NCI-H774 (cell line): ENCODE data around the gene DNAJB7.
"Not testable (repeated sequence)": the region's sequence is repeated elsewhere in the genome, so short reads cannot be mapped to it uniquely, and the experiment has no call there.

Source experiments
- DNase-seq: peaks from one replicate; lab custom pipeline; 2025; lab: John Stamatoyannopoulos, UW

Gene DNAJB7

DNA sequence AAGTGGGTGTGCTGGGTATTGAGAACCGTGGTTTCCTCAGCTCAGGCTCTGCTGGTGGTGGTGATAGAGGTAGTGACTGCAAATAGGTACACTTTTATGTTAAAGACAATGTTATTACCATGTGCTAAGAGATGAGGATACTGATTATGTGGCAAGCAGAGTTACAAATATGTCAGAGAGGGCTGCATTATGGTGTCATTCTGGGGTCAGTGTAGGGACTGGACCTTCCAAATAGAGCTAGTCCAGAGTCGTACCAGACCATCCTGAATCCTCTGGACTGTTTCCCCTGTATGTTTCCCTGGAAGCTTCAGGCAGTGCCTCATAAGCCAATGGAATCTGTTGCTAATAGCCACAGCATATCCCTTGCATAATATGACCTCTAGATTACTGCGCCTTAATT is at the start of gene DNAJB7:
Gene DNAJB7, minus strand, starts transcription at position 101 of the 400 bp plus-strand sequence. CDS start 119 bp downstream, outside the sequence.
- no peak for DNase-seq

DNA sequence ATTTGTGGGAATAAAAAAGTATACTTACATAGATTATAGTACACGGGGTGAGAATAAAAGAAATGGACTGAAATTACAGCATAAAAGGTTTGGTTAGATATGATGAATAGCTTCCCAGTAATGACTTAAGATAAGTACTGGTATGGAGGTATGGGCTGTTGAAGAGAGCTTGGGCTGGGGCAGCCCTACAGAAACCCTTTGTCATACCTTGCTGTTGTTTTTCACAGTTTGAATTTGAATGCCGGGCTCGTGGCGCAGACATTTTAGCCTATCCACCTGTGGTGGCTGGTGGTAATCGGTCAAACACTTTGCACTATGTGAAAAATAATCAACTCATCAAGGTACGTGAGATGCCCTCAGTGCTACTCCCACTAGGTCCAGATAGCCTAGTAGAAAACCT is 47.0 kb upstream of the DNAJB7 start:
- DNase-seq = no peak

DNA sequence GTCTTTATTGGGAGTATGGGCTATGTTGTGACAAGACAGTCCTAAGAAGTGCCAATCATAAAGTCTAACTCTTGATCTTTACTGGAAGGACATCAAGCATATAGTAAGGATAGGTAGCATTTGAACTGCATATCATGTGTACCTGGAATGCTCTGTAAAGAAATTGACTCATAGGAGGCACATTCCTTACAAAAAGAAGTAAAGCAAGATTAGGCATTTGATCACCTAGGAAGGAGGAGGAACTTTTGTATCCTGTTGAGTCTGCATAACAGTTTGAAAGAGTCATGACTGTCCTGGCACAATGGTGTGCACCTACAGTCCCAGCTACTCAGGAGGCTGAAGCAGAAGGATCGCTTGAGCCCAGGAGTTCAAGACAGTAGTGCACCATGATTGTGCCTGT is 42.2 kb upstream of the DNAJB7 start:
- DNase-seq = no peak

DNA sequence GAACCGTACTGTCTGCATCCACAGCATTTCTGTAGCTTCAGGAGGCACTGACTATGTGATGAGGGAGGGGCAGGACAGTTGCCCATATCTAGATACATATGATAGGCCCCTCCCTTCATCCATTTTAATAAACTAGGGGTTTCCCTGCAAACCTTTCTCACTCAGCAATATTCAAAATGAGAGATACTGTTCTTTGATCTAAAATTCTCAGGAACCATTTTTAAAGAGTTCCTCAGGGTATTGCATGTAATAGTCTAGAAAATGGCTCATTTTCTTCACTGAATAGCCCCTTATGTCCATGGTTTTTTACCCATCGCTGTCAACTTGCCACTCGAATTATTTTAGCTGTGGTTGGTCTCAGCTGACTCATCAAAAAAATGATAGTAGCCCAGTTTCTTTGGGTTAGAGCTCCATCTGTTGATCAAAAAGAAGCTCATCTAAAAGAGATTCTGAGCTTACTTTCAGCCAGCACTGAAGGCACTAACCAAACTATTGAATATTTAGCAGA is 37.0 kb upstream of the DNAJB7 start:
- DNase-seq = peak; percentile 10

DNA sequence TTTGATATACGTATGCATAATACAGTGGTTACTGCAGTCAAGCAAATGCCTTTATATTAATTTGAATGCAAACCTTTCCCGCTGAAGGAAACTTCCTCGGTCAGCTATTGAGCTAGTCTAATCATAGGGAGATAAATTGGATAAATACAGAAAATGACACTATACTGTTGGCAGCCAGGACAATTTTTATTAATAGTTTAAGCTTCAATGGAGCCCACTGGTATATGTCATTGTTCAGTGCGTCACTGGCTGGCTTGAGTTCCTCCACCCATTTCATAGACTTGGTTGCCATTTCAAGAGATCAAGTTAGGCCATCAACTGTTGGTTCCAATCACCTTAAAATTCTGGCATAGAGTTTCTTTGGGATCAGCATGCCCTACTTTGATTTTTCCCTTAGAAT is 32.5 kb upstream of the DNAJB7 start:
- DNase-seq = no peak

DNA sequence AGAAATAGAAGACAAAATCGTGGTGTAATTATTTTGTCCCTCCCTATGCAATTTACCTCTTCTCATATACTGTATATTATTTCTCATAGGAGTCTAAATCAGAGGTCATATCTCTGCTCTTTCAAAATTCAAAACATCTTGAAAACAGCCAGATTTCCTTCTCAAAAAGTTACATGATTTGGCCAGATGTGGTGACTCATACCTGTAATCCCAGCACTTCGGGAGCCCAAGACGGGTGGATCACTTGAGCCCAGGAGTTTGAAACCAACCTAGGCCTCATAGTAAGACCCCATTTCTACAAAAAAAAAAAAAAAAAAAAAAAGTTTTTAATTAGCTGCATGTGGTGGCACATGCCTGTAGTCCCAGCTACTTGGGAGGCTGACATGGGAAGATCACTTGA is 29.0 kb upstream of the DNAJB7 start:
- no peak for DNase-seq

DNA sequence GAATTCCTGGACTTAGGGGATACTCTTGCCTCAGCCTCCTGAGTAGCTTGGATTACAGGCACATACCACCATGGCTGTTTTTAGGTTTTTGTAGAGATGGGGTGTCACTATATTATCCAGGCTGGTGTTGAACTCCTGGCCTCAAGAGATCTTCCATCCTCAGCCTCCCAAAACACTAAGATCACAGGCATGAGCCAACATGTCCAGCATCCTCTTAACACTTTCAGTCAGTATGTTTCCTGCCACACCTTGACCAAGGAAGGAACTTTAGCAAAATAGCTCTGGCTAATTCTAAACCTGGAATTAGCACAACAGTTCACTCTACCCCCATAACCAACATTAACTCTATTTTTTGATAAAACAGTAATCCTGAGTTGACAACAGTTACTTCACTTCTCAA is 27.2 kb upstream of the DNAJB7 start:
- DNase-seq = no peak

DNA sequence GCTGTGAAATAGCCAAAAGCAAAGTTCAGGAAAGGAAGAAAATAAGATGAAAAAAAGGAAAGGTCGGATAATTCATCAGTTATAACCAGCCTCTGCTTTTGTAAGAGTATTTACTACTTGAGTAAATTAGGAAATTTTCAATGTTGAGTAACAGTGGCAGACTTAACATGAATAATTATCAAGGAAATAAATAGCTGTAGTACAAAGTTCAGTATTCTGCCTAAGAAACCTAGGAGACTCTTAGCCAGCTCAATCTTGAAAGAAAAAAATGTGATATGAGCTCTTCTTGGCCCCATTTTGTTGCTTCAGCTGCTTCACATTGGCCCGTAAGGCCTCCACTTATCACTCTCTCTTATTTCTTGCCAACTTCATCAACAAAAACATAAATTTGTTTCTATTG is 17.0 kb upstream of the DNAJB7 start:
- no peak for DNase-seq

DNA sequence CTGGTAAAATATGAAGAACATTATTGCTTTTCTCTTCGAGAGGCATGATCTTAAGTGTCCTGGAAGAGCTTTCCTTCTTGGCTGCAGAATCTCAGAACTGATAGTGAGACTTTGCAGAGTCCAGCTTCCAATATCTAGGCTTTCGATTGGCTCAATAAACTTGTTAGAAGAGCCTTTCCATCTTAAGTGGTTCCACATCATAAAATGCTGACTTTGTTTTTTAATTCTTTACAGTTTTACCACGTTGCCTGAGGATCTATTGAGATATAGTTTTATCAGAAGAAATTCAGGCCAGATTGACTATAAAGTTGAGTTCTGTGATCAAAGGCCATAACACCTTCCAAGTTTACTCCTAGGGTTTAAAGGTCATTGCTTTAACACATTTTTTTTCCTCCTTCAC is 15.6 kb upstream of the DNAJB7 start:
- DNase-seq = no peak

DNA sequence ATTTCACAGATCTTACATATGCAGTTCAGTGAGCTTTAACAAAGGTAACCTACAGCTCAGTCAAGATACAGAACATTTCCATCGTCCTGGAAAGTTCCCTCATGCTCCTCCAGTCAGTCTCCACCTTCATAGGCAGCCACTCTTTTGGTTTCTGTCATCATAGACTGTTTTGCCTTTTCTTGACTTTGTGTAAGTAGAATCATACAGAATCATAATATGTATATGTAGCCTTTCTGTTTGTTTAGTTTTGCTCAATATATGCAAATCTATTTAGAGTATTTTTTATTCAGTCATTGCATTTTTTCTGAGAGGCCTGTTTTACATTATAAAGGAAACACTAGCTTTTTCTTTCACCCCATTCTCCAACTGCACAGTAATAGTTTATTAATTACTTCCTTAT is 15.0 kb upstream of the DNAJB7 start:
- DNase-seq = no peak

DNA sequence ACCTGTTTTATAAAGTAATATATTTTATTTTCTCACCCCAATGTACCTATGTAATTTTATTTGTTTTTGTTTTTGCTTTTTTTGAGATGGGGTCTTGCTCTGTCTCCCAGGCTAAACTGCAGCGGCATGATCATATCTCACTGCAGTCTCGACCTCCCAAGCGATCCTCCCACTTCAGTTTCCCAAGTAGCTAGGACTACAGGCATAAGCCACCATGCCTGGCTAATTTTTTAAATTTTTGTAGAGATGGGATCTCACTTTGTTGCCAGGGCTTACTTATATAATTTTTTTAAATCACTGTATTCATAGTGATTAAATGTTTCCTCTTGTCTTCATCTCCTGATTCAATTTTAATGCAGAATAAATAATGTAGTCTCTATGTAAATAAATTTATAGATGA is 13.2 kb upstream of the DNAJB7 start:
- no peak for DNase-seq

DNA sequence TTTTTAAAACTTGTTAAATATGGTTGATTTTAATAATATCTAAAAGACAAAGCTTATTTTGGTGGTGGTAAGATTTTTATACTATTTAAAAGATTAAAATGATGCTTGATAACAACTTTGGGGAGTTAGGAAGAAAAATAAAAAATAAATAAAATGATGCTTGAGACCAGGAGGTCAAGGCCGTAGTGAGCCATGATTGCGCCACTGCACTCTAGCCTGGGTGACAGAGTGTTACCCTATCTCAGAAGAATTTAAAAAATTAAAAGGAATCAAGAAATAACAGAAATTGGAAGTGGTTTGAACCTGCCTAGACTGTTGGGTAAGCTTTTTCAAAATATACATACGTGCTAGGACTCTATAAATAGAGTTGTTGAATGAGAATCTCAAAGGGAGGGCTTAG is 12.1 kb upstream of the DNAJB7 start:
- DNase-seq = no peak

DNA sequence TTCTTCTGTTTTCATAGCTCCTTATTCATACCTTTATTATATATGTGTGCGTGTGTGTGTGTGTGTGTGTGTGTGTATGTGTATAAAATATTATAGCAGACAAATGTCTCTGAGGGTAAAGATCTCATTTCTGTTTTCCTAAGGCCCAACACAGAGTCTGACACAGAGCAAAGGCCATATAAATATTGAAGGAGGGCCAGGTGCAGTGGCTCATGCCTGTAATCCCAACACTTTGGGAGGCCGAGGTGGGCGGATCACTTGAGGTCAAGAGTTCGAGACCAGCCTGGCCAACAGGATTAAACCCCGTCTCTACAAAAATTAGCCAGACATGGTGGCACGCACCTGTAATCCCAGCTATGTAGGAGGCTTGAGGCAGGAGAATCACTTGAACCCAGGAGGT is 6.5 kb upstream of the DNAJB7 start:
- DNase-seq = not testable (repeated sequence)

DNA sequence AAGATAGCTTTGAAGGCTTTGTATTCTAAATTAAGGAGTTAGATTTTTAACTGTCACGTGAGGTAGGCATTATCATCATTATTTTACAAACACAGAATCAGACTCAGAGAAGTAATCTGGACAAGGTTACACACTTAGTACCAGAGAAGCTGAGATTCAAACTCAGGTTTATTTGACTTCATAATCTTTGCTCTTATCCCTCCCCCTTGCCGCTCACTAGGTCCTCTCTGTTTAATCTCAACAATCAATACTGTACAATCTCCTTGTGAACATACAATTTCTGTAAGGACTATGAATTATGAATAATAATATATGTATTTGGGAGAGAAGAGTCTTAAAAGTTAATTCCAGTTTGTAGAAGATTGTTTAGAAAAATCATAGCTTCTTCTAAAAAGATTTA is 5.2 kb upstream of the DNAJB7 start:
- no peak for DNase-seq

DNA sequence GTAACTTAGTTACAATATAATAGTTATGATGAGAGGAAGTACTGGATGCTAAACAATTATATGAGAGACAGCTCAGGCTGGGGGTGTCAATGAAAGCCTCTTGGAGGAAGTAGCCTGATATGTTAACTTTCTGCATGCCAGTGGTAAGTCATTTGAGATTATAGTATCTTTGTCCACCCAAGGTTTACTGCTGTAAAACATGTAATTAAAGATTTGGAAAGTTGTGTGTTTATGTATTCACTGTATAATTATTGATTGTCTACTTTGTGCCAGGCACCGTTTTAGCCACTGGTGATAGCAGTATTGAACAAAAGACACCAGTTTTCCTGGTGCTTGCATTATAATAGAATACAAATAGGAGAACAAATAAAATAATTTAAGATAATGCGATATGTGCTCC is 624 bp upstream of the DNAJB7 start:
- no peak for DNase-seq

DNA sequence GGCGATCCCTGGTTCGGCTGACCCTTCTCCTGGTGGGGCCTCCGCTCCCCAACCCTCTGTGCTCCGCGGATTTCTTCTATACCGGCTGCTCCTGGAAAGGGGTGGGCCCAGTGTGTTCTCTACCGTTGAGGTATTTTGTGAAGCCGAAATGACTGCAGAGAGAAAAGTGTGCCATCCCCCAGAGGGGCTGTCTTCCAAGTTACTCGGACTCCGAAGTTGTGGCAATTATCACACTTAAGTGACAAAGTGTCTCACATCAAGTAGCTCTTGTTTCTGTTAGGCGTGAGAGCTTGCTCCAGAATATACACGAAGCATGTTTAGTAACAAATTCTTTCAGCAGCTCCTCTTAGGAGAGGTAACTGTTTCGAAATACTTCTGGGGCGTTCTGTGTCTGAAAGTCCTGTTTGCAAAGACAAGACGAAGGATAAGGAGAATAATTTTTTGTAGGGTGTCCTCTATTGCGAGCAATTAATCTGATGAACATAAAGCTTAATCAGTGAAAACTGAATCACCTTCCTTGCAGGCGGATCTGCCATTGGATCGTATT is 4.5 kb downstream of the DNAJB7 start:
- DNase-seq = no peak

DNA sequence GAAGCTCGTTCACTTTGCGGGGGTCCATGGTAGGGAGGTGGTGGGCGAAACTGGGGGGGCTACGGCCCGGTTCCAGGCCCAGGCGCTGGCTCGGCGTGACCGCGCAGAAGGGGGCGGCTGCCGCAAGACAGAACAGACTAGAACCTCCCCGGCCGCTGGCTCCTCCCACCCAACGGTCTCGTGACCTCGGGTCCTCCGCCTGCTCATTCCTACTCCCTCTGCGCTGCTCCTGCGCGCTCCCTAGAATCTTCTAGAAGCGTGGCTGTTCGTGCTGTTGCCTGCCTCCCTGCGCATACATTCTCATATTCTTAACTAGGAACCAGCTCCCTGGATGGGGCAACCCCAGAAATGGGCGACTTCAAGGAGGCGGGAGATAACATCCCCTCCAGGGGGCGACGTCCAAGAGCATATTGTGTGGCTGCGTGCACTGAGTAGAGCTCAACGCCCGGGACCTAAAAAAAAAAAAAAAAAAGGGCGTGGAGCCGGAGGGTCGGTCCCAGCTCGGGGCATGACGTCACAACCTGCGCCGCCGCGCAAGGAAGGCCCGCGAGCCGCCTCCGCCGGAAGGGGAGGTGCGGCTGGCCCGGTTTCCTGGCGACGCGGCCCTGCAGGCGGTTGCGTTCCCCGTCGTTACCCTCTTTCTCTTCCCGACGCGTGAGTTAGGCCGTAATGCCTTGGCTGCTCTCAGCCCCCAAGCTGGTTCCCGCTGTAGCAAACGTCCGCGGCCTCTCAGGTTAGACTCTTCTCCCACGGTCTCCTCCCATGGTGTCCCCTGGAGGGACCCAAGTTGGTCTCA is 5.2 kb downstream of the DNAJB7 start, which contains the start of the genes ST13 and XPNPEP3:
Gene ST13, minus strand, starts transcription at position 127 of the 796 bp plus-strand sequence. Its CDS starts 99 bp downstream, at position 28.
Gene XPNPEP3, plus strand, starts transcription at position 636 of the 796 bp plus-strand sequence. Its CDS starts 34 bp downstream, at position 670.
- peak; percentile 77 for DNase-seq

DNA sequence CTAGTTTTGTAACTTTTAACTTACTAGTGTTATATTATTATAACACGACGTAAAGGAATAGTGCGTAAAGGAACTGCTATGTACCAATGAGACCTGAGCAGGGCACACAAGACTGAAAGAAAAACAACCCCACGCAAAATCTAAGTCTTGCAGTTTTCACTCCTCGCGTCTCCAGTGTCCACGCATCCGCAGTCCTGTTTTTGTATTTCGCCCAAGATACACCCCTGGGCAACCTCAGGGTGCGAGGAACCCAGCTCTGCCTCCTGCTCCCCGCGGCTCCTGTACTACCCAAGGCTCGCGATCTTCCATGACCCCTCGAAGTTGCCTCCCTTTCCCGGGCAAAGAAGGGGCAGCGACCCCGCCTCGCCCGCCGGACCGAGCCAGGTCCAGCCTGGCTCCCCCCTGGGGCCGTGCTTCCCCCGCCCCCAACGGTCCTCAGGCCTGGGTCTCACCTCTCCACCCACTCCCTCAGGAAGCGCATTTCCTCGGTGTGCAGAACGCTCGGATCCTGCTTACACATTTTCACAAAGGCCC is 5.9 kb downstream of the DNAJB7 start:
- no peak for DNase-seq

DNA sequence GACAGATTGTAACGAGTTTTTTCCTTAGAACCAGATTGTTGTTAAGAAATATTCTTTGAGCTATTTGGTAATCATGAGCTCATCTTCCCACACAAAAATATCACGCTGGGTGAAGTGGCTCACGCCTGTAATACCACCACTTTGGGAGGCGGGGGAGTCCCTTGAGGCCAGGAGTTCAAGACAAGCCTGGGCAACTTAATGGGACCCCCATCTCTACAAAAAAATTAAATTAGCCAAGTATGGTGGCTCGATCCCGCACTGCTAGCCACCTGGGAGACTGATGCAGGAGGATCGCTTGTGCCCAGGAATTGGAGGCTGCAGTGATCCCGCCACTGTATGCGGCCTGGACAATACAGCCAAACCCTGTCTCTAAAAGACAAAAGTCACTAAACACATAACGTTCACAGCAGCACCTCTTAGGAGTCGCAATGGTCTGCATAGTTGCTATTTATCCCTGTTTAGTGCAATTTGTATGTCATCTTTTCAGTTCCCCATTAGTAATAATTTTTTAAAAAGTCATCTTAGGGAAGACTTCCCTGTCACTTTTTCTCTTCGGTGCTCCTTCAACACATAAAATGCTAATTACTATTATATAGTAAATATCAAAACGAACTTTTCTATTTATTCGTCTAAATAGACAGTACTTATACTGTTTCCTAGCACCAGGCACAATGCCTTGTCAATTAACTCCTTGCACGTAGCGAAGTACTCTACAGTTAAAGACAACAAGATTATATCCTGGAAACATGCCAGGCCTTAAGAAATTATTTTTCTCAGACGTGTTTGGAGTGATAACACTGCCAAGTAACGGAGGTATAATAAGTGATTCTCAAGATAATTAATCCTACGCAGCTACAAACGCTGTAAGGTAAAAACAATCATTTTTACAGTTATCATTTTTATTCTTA is 6.6 kb downstream of the DNAJB7 start:
- DNase-seq = no peak

DNA sequence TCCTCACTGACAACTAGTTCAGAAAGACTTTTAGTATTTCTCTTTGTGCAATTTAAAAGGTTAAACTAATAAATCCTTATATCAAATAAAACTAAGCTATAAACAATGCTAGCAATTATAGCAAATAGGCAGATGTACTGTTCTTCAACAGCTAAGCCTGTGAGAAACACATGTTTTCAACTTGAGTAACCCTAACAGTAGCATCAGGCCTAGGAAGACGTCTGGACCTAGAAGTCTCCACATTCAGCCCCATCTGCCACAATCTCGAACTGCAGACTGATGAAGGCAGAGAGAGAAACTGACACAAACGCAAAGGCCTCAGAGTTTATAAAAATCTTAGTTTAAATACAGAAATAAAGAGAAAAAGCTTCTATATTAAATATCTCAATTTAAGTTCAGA is 8.0 kb downstream of the DNAJB7 start:
- DNase-seq = no peak

DNA sequence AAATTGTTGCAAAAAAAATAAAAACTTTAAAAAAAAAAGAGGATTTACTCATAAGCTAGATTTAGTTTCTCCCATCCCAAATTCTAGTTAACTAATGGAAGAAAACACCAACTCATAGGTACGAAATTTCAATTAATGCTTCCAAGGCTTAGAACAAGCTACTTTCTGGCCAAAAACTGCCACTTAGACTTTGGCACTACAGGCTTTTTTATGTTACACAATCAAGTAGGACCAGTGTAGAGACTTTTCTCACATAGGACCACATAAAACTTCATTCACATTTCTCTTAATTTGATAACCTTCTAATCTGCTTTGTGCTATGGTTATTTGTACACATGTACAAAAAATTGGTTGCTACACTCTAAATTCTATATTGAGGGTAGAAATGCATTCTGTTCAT is 8.6 kb downstream of the DNAJB7 start:
- DNase-seq = no peak

DNA sequence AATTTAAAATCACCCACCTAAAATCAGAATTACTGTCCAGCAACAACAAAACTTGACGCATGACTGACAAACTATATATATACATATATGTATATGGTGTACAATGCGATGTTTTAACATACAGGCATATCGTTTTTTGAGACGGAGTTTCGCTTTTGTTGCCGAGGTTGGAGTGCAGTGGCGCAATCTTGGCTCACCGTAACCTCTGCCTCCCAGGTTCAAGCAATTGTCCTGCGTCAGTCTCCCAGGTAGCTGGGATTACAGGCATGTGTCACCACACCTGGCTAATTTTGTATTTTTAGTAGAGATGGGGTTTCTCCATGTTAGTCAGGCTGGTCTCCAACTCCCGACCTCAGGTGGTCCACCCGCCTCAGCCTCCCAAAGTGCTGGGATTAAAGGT is 16.1 kb downstream of the DNAJB7 start:
- DNase-seq = not testable (repeated sequence)
